ENCODE results near the gene CAB39L. TPM values are rescaled to one million over a fixed set of nuclear protein-coding genes. Genes with fewer than 3 reads are reported as not detected.

Gene CAB39L
- total RNA-seq, 1 experiment from 2014 or later = 3.2 TPM

DNA sequence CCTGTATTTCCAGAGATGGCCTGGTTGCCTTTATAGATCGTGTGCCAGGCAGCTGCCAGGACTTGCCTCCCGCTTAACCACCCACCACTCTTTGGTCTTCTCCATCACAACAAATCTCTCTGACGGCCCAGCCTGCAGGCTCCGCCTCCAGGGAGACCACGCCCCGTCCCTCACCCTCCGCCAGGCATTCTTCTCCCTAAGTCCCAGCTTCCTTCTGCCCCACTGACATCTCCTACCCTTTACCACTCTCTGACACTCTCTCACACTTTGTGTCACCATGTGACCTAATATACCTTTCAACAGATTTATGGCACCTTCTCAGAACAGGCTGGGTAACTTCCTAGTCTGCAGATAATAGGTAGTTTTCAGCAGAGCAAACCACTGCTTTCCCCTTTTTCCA lies 95.1 kb downstream of the CAB39L start:
- no peaks in the 10 kb centered on the region for H3K4me1 Mint-ChIP-seq (ENCODE audit: low read depth, unreplicated experiment)
- DNase-seq = no peak
- H3K27ac Mint-ChIP-seq (ENCODE audit: unreplicated experiment) = no peak overlapping the region
- BruUV-seq (replicated peaks) = no TSS peak
- no peak overlapping the region for H3K4me3 Mint-ChIP-seq (ENCODE audit: low read depth, unreplicated experiment)
- no peaks in the 10 kb centered on the region for H3K36me3 Mint-ChIP-seq (ENCODE audit: insufficient read depth, unreplicated experiment)
- no peaks in the 10 kb centered on the region for H3K9me3 Mint-ChIP-seq (ENCODE audit: low read depth, unreplicated experiment)
- no peaks in the 10 kb centered on the region for H3K27me3 Mint-ChIP-seq (ENCODE audit: unreplicated experiment)
- CTCF ChIA-PET = no interaction called here
- intact Hi-C loops (cut with micrococcal nuclease; ENCODE audit: unreplicated experiment) = no loop called here
- TF ChIP-seq, protein P1, sequence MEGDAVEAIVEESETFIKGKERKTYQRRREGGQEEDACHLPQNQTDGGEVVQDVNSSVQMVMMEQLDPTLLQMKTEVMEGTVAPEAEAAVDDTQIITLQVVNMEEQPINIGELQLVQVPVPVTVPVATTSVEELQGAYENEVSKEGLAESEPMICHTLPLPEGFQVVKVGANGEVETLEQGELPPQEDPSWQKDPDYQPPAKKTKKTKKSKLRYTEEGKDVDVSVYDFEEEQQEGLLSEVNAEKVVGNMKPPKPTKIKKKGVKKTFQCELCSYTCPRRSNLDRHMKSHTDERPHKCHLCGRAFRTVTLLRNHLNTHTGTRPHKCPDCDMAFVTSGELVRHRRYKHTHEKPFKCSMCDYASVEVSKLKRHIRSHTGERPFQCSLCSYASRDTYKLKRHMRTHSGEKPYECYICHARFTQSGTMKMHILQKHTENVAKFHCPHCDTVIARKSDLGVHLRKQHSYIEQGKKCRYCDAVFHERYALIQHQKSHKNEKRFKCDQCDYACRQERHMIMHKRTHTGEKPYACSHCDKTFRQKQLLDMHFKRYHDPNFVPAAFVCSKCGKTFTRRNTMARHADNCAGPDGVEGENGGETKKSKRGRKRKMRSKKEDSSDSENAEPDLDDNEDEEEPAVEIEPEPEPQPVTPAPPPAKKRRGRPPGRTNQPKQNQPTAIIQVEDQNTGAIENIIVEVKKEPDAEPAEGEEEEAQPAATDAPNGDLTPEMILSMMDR (IDR thresholded peaks at IDR 0.05; ENCODE audit: unreplicated experiment) = no peak

DNA sequence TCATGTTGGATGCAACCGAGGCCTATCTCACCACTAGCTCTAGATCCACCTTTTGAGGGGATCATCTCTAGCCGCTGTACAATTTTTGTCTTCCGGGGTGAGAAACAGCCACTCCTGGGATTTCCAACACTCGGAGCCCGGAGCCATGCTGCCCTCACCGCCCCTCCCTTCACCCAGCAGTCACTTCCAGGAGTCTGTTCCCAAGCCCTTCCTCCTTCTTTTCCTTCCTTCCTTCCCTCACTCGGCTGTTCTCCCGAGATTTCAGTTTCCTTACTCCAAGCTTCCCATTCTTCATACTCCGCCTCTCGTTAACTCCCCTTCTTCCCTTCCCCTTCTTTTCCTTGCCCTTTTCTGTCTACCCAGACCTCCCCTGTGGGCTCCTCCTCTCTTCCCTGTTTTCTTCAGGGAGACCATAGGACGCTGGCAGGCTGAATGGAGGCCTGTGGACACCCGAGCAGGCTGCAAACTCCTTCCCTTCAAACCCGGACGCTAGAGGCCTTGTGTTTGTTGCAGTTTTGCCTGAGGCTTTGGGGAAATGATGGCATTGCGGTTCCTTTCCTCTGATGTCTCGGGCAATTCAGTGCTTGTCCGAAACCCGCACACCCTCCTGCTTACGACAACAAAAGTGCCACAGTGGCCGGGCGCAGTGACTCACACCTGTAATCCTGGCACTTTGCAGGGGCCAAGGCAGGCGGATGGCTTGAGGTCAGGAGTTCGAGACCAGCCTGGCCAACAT lies 96.0 kb downstream of the CAB39L start:
- H3K9me3 Mint-ChIP-seq (ENCODE audit: low read depth, unreplicated experiment) = no peaks in the 10 kb centered on the region
- H3K4me1 Mint-ChIP-seq (ENCODE audit: low read depth, unreplicated experiment) = no peaks in the 10 kb centered on the region
- CTCF ChIA-PET = no interaction called here
- no peak overlapping the region for H3K4me3 Mint-ChIP-seq (ENCODE audit: low read depth, unreplicated experiment)
- H3K36me3 Mint-ChIP-seq (ENCODE audit: insufficient read depth, unreplicated experiment) = no peaks in the 10 kb centered on the region
- no peaks in the 10 kb centered on the region for H3K27me3 Mint-ChIP-seq (ENCODE audit: unreplicated experiment)
- TF ChIP-seq, protein P1 (IDR thresholded peaks at IDR 0.05; ENCODE audit: unreplicated experiment) = no peak
- no peak overlapping the region for H3K27ac Mint-ChIP-seq (ENCODE audit: unreplicated experiment)
- no TSS peak for BruUV-seq (replicated peaks)
- DNase-seq = no peak
- intact Hi-C loops (cut with micrococcal nuclease; ENCODE audit: unreplicated experiment) = no loop called here

DNA sequence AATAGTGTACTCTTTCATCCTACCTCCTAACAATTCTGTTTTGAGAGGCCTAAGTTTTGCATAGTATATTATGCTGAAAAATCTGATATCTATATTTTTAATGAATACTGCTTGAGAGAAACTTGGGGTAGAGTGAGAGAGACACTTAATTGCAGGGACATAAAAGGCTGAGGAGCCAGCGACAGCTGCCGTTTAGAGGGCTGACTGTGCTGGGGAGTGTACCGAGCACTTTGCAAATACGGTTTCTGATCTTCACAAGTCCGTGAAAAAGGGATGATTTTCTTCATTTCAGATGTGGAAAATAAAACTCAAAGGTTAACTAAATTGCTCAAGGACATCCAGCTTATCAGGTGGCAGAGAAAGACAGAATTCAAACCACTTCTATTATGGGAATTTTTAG lies 97.4 kb downstream of the CAB39L start:
- TF ChIP-seq, protein P1 (IDR thresholded peaks at IDR 0.05; ENCODE audit: unreplicated experiment) = no peak

DNA sequence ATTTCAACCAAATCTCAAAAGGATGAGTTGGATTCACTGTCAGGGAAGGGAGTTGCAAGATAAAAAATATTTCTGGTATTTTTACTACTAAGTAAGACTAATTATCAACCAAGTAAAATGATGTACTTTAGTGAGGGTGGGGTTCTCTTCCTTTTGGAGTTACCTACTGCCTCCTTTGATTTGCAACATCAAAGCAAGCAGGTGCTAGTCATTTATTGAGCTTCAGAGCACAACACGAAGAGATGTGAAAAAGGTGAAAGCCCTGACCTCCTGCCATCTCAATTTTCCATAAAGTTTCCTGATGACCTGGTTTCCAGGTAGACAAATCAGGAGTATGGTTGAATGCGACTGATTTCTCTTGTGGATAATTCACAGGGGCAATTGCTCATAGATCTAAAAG lies 100.1 kb downstream of the CAB39L start:
- Mint-ChIP-seq H3K27ac (ENCODE audit: unreplicated experiment) (no peak overlapping the region), H3K27me3 (ENCODE audit: unreplicated experiment) (no peaks in the 10 kb centered on the region), H3K36me3 (ENCODE audit: insufficient read depth, unreplicated experiment) (no peaks in the 10 kb centered on the region), H3K9me3 (ENCODE audit: low read depth, unreplicated experiment) (no peaks in the 10 kb centered on the region), H3K4me1 (ENCODE audit: low read depth, unreplicated experiment) (no peaks in the 10 kb centered on the region), H3K4me3 (ENCODE audit: low read depth, unreplicated experiment) (no peak overlapping the region)
- no peak for DNase-seq
- TF ChIP-seq, protein P1 (IDR thresholded peaks at IDR 0.05; ENCODE audit: unreplicated experiment) = no peak
- CTCF ChIA-PET = interaction anchor here (0.7 kb wide), 1 partner anchor 10 kb away, joined by 3 read pairs; no protein-coding TSS in a partner anchor
- intact Hi-C loops (cut with micrococcal nuclease; ENCODE audit: unreplicated experiment) = no loop called here
- no TSS peak for BruUV-seq (replicated peaks)

More for the DNA sequence above, 97.4 kb downstream of the CAB39L start:
- no peak for DNase-seq
- Mint-ChIP-seq H3K4me3 (ENCODE audit: low read depth, unreplicated experiment) (no peak overlapping the region), H3K9me3 (ENCODE audit: low read depth, unreplicated experiment) (no peaks in the 10 kb centered on the region), H3K36me3 (ENCODE audit: insufficient read depth, unreplicated experiment) (no peaks in the 10 kb centered on the region), H3K27ac (ENCODE audit: unreplicated experiment) (no peak overlapping the region), H3K4me1 (ENCODE audit: low read depth, unreplicated experiment) (no peaks in the 10 kb centered on the region), H3K27me3 (ENCODE audit: unreplicated experiment) (no peaks in the 10 kb centered on the region)
- no TSS peak for BruUV-seq (replicated peaks)
- CTCF ChIA-PET = no interaction called here
- intact Hi-C loops (cut with micrococcal nuclease; ENCODE audit: unreplicated experiment) = no loop called here
